HG03558 (cell line): ENCODE results near the gene ZNF619.
A peak's percentile ranks its signal among the peaks of the same experiment; 100 is the strongest.

Source experiments
- ATAC-seq: cut with Tn5 transposase; IDR thresholded peaks from one replicate; pipeline ENCODE4 v1.9.1; 2021; ENCODE audit warnings: moderate number of reproducible peaks; ENCODE audit not compliant: unreplicated experiment; ENCODE audit errors: extremely low read depth

The ZNF619 gene

DNA sequence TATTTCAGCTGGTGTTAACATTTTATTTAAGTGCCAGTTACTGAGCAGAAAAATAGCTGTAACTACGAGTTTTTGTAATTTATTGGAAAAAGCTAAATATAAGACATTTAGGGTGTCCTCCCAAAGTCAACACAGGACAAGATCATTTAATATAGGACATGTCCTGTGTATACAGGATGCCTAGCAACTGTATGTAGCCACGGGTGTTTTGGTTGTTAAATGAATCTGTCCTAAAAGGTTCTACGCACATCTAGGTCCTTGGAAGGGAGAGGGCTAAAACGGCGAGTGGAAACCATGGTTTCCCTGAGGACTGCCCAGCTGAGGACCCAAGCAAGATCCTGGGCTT is 47.3 kb downstream of the ZNF619 start:
- no peak for ATAC-seq

- ATAC-seq, result peak; percentile 87
These were observed 47.8 kb downstream of the ZNF619 start, which contains the start of gene ZNF621 for GRCh38 chr3:40524568-40525285. TSS of gene ZNF621 (plus strand) at chr3:40524960. CDS start at chr3:40525841, 881 bp downstream.

DNA sequence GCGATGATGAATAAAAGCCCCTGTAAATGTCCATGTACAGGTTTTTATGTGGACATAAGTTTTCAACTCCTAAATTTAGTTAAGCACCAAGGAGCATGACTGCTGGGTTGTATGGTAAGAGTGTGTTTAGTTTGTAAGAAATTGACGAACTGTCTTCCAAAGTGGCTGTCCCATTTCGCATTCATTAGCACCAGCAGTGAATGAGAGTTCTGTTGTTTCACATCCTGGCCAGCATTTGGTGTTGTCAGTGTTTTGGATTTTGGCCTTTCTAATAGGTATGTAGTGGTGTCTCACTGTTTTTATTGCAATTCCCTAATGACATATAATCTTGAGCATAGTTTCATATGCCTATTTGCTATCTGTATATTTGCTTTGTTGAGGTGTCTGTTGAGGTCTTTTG is 51.5 kb downstream of the ZNF619 start:
- no peak for ATAC-seq

GRCh38 chr3:40532252-40532651 is 55.3 kb downstream of the ZNF619 start:
- ATAC-seq, result no peak

- ATAC-seq, result no peak
These were observed 57.4 kb downstream of the ZNF619 start for GRCh38 chr3:40534283-40534682.
